Measurements from ENCODE around the gene ZFP92. TPM values are rescaled to one million over a fixed set of nuclear protein-coding genes. Genes with fewer than 3 reads are reported as not detected.

ZFP92 gene
- total and polyA plus RNA-seq, 4 experiments from 2014 or later, result 0.03 to 0.55 (median 0.31) TPM

DNA sequence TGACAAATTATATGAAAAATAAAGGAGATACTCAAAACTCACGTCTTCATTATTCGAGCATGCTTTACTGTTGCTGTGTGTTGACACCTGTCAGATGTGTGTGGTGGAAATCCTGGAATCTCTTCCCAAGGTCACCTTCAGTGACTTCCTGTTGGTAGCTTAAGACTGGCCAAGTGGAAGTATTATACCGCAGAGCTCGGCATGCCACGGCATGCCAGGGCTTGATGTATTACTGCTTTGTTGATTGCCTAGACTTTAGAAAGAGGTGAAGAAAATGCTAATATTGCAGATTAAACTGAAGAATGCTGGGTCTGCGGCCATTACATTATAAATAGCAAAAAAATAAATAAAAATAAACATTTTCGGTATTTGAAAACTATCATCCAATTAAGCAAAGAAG lies 30.0 kb downstream of the ZFP92 start:
- ChIA-PET CTCF (ENCODE audit: partially characterized antibody) (interaction anchor here (1.1 kb wide), 1 partner anchor 66 kb away, joined by 4 read pairs; no protein-coding TSS in a partner anchor), POLR2A (ENCODE audit: partially characterized antibody) (no interaction called here)
- intact Hi-C loops (cut with micrococcal nuclease), result no loop called here
- no peaks in the 10 kb centered on the region for H3K36me3 ChIP-seq (ENCODE audit: insufficient read depth, low read length)
- Mint-ChIP-seq H3K4me1 (no peaks in the 10 kb centered on the region), H3K27ac (no peak overlapping the region), H3K9me3 (peaks cover 0 to 6% (median 1%) of the 10 kb centered on the region in 8 donors), H3K27me3 (no peaks in the 10 kb centered on the region), H3K4me3 (no peak overlapping the region), H3K36me3 (no peaks in the 10 kb centered on the region)
- H3K4me3 ChIP-seq (ENCODE audit: low read length in 2 of 2), result no peak overlapping the region
- no peak for DNase-seq
- no peak overlapping the region for H3K27ac ChIP-seq (ENCODE audit: low read depth, low read length)
- no peaks in the 10 kb centered on the region for H3K4me1 ChIP-seq (ENCODE audit: insufficient read depth, low read length)
- no peaks in the 10 kb centered on the region for H3K9me3 ChIP-seq (ENCODE audit: control insufficient read depth in 1 of 2, low read length in 2 of 2)
- no peaks in the 10 kb centered on the region for H3K27me3 ChIP-seq (ENCODE audit: insufficient read depth, low read length)

DNA sequence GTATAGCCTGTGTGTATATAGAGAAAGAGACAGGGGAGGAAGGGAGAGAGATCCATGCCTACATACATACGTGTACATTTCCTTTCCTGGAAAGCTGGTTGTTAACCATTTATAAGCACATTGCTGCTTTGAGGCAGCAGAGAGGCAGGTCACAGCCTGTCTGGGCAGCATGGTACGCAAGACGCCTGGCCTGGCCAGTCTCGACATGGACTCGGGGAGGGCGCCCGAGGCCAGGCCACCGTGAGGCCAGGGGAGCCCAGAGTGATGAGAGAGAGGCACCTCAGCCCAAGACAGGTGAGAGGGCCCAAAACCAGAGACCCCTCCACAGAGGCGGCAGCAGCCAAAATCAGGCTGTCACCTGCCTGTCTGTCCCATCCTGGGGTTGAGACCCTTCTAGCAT lies 30.7 kb downstream of the ZFP92 start:
- ChIA-PET CTCF (ENCODE audit: partially characterized antibody) (no interaction called here), POLR2A (ENCODE audit: partially characterized antibody) (no interaction called here)
- no peaks in the 10 kb centered on the region for H3K27me3 Mint-ChIP-seq
- no peak for DNase-seq
- no peaks in the 10 kb centered on the region for H3K9me3 ChIP-seq (ENCODE audit: control insufficient read depth in 1 of 2, low read length in 2 of 2)
- no peaks in the 10 kb centered on the region for H3K4me1 ChIP-seq (ENCODE audit: insufficient read depth, low read length)
- no peaks in the 10 kb centered on the region for H3K4me1 Mint-ChIP-seq
- no peak overlapping the region for H3K27ac ChIP-seq (ENCODE audit: low read depth, low read length)
- no peak overlapping the region for H3K4me3 ChIP-seq (ENCODE audit: low read length in 2 of 2)
- intact Hi-C loops (cut with micrococcal nuclease), result no loop called here
- no peak overlapping the region for H3K27ac Mint-ChIP-seq
- H3K27me3 ChIP-seq (ENCODE audit: insufficient read depth, low read length), result no peaks in the 10 kb centered on the region
- no peaks in the 10 kb centered on the region for H3K36me3 ChIP-seq (ENCODE audit: insufficient read depth, low read length)
- no peaks in the 10 kb centered on the region for H3K36me3 Mint-ChIP-seq
- H3K4me3 Mint-ChIP-seq, result no peak overlapping the region
- H3K9me3 Mint-ChIP-seq, result peaks cover 0 to 6% (median 1%) of the 10 kb centered on the region in 8 donors

DNA sequence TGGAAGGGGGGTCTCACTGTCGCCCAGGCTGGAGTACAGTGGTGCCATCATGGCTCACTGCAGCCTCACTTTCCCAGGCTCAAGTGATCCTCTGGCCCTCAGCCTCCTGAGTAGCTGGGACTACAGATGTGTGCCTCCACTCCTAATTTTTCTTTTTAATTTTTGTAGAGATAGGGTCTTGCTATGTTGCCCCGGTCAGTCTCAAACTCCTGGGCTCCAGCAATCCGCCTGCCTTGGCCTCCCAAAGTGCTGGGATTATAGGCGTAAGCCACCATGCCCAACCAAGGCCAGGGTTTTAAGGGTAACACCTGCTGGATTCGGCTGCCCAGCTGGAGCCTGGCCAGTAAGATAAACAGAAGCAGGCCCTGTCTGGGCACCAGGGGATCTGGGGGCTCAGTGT lies 31.2 kb downstream of the ZFP92 start:
- no peak for DNase-seq
- Histone ChIP-seq H3K4me3 (ENCODE audit: low read length in 2 of 2) (no peak overlapping the region), H3K4me1 (ENCODE audit: insufficient read depth, low read length) (no peaks in the 10 kb centered on the region), H3K27ac (ENCODE audit: low read depth, low read length) (no peak overlapping the region), H3K9me3 (ENCODE audit: control insufficient read depth in 1 of 2, low read length in 2 of 2) (no peaks in the 10 kb centered on the region), H3K27me3 (ENCODE audit: insufficient read depth, low read length) (no peaks in the 10 kb centered on the region), H3K36me3 (ENCODE audit: insufficient read depth, low read length) (no peaks in the 10 kb centered on the region)
- Mint-ChIP-seq H3K27ac (no peak overlapping the region), H3K4me1 (no peaks in the 10 kb centered on the region), H3K36me3 (no peaks in the 10 kb centered on the region), H3K27me3 (no peaks in the 10 kb centered on the region), H3K9me3 (peaks cover 0 to 6% (median 1%) of the 10 kb centered on the region in 8 donors), H3K4me3 (no peak overlapping the region)
- intact Hi-C loops (cut with micrococcal nuclease), result no loop called here
- POLR2A ChIA-PET (ENCODE audit: partially characterized antibody), result no interaction called here
- CTCF ChIA-PET (ENCODE audit: partially characterized antibody), result interaction anchor here (1.4 kb wide), 1 partner anchor 96 kb away, joined by 3 read pairs; no protein-coding TSS in a partner anchor

DNA sequence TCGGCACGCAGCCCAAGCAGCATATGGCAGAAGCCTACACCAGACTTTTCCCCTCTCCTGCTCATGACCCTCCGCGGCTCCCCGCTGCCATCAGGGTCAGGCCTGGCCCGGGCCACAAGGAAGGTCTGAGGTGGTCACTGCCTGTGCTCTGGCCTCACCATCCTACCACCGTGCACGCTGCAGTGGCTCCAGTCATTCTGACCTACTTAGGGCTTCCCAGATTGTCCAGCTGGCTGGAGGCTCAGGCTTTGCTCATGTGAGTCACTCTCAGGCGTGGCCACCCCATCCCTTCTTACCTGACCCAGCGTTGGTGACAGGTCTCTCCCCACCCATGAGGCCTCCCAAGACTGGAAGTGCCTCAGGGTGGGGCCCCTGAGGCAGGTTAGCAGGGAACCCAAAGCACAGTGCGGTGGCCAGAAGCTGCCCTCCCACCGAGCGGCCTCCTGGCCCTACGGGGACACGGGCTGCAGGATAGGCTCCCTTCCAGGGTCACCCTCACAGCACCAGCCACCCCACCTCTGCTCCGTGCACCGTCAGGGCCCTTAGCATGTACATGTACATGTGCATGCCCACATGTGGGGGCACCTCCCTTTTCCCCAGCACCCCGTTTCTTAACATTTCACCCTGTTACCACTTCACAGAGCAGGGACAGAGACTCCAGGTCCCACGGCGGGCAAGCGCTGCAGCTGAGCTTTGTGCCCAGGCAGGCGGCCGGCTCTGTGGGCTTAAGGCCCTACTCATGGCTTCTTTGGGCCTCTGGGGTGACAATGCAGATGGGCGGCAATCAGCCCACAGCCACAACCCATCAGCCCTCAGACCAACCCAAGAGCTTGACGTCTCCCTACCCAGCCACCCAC lies 32.4 kb downstream of the ZFP92 start:
- H3K27ac ChIP-seq (ENCODE audit: low read depth, low read length), result no peak overlapping the region
- no peaks in the 10 kb centered on the region for H3K4me1 Mint-ChIP-seq
- no peak overlapping the region for H3K4me3 Mint-ChIP-seq
- H3K27ac Mint-ChIP-seq, result no peak overlapping the region
- intact Hi-C loops (cut with micrococcal nuclease), result no loop called here
- H3K9me3 Mint-ChIP-seq, result peaks cover 0 to 6% (median 1%) of the 10 kb centered on the region in 8 donors
- H3K36me3 Mint-ChIP-seq, result no peaks in the 10 kb centered on the region
- H3K27me3 Mint-ChIP-seq, result no peaks in the 10 kb centered on the region
- ChIA-PET POLR2A (ENCODE audit: partially characterized antibody) (no interaction called here), CTCF (ENCODE audit: partially characterized antibody) (interaction anchor here (1.4 kb wide), 1 partner anchor 95 kb away, joined by 3 read pairs; no protein-coding TSS in a partner anchor)
- H3K36me3 ChIP-seq (ENCODE audit: insufficient read depth, low read length), result no peaks in the 10 kb centered on the region
- H3K4me3 ChIP-seq (ENCODE audit: low read length in 2 of 2), result no peak overlapping the region
- no peaks in the 10 kb centered on the region for H3K4me1 ChIP-seq (ENCODE audit: insufficient read depth, low read length)
- H3K27me3 ChIP-seq (ENCODE audit: insufficient read depth, low read length), result no peaks in the 10 kb centered on the region
- no peak for DNase-seq
- no peaks in the 10 kb centered on the region for H3K9me3 ChIP-seq (ENCODE audit: control insufficient read depth in 1 of 2, low read length in 2 of 2)

DNA sequence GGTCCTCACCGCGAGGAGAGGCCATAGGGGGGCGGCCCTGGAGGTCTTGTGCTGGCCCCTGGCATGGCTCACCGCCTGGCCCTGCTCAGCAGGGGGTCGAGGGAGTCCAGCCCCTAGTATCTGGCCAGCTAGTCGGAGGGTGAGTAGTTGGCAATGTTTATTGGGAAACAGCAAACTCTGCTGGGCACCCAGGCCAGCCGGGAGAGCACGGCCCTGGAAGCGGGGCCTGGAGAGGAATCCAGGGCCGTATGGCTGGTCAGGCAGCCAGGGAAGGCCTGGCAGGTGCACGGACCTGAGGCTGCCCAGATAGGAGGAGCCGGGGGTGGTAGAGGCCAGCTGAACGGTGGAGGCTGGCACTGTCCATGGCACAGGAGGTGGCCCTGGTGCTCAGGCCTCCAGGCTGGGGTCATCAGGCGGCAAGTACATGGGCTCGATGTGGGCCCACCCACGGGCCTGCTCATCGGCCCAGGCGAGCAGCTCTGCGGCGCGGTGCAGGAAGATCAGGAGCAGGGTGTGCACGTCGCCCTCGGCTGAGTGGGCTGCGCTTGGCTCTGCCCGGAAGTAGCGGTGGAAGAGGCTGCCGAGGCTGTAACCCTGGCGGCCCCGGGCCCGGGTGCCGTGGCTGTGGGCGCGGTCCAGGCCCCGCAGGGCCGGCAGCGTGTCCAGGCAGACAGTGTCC lies 33.2 kb downstream of the ZFP92 start:
- no peaks in the 10 kb centered on the region for H3K9me3 ChIP-seq (ENCODE audit: control insufficient read depth in 1 of 2, low read length in 2 of 2)
- intact Hi-C loops (cut with micrococcal nuclease), result no loop called here
- DNase-seq, result no peak
- ChIA-PET CTCF (ENCODE audit: partially characterized antibody) (no interaction called here), POLR2A (ENCODE audit: partially characterized antibody) (no interaction called here)
- H3K27me3 Mint-ChIP-seq, result no peaks in the 10 kb centered on the region
- H3K4me3 Mint-ChIP-seq, result no peak overlapping the region
- H3K9me3 Mint-ChIP-seq, result peaks cover 0 to 5% (median 0%) of the 10 kb centered on the region in 8 donors
- H3K4me1 ChIP-seq (ENCODE audit: insufficient read depth, low read length), result no peaks in the 10 kb centered on the region
- no peaks in the 10 kb centered on the region for H3K36me3 Mint-ChIP-seq
- no peak overlapping the region for H3K4me3 ChIP-seq (ENCODE audit: low read length in 2 of 2)
- no peaks in the 10 kb centered on the region for H3K27me3 ChIP-seq (ENCODE audit: insufficient read depth, low read length)
- no peak overlapping the region for H3K27ac Mint-ChIP-seq
- H3K27ac ChIP-seq (ENCODE audit: low read depth, low read length), result no peak overlapping the region
- H3K4me1 Mint-ChIP-seq, result no peaks in the 10 kb centered on the region
- no peaks in the 10 kb centered on the region for H3K36me3 ChIP-seq (ENCODE audit: insufficient read depth, low read length)

DNA sequence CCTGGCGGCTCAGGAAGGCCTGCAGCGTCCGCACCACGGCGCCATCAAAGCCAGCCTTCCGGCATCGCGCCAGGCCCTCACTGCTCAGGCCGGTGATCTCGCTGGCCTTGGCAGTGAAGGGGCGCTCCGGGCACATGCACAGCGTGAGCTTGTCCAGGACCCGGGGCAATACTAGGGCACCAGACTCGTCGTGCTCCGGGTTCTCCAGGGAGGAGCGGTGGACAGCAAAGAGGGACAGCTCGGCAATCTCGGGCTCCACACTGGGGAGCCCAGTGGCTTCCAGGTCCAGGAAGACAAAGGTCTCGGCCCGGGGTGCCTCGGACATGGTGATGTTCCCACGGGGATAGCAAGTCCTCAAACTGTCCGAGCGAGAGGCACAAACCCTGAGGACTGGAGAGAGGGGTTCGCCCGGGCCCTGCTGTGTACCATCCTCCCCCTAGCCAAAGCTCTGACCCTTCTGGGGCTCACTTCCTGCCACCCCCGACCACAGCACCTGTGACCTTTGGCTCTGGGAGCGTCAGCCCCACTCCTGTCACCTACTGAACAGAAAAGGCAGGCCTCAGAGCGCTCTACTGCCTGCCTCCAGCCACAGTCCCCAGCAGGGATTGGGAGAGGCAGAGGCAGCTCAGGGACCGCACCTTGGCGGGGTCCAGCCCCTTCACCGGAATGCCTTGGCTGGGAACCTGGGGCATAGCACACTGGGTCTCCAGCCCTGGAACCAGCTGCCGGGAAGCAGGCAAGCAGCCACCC lies 34.0 kb downstream of the ZFP92 start:
- ChIA-PET CTCF (ENCODE audit: partially characterized antibody) (interaction anchor here (1.1 kb wide), 1 partner anchor 16 kb away, joined by 4 read pairs; no protein-coding TSS in a partner anchor), POLR2A (ENCODE audit: partially characterized antibody) (no interaction called here)

More for the DNA sequence above, 34.0 kb downstream of the ZFP92 start:
- no peak overlapping the region for H3K27ac Mint-ChIP-seq
- Histone ChIP-seq H3K4me3 (ENCODE audit: low read length in 2 of 2) (no peak overlapping the region), H3K36me3 (ENCODE audit: insufficient read depth, low read length) (no peaks in the 10 kb centered on the region), H3K9me3 (ENCODE audit: control insufficient read depth in 1 of 2, low read length in 2 of 2) (no peaks in the 10 kb centered on the region), H3K4me1 (ENCODE audit: insufficient read depth, low read length) (no peaks in the 10 kb centered on the region), H3K27ac (ENCODE audit: low read depth, low read length) (no peak overlapping the region), H3K27me3 (ENCODE audit: insufficient read depth, low read length) (no peaks in the 10 kb centered on the region)
- intact Hi-C loops (cut with micrococcal nuclease), result no loop called here
- no peak for DNase-seq
- peaks cover 0 to under 1% of the 10 kb centered on the region in 2 donors for H3K36me3 Mint-ChIP-seq
- no peaks in the 10 kb centered on the region for H3K27me3 Mint-ChIP-seq
- no peaks in the 10 kb centered on the region for H3K4me1 Mint-ChIP-seq
- H3K9me3 Mint-ChIP-seq, result no peaks in the 10 kb centered on the region
- no peak overlapping the region for H3K4me3 Mint-ChIP-seq

Data from CD4-positive, alpha-beta memory T cell (primary cell).